WERI-Rb-1 (cell line): ENCODE measurements around the gene TEKT1.

Source experiments
- DNase-seq: peaks from one replicate; pipeline ENCODE4 v3.0.0-alpha.2; 2020
- H3K27ac ChIP-seq: fragments of 250-450 bp; sonication (Bioruptor Pico); 2 replicates; pipeline ENCODE4 v1.5.1; 2020; ENCODE audit warnings: mild to moderate bottlenecking, moderate library complexity
- H3K27me3 ChIP-seq: fragments of 250-450 bp; sonication (Bioruptor Pico); 2 replicates; pipeline ENCODE4 v1.5.1; 2021; ENCODE audit warnings: mild to moderate bottlenecking, low read depth, moderate library complexity; ENCODE audit not compliant: insufficient read depth, severe bottlenecking
- H3K36me3 ChIP-seq: fragments of 250-450 bp; sonication (Bioruptor Pico); 2 replicates; pipeline ENCODE4 v1.5.1; 2020; ENCODE audit warnings: mild to moderate bottlenecking, moderate library complexity
- H3K4me3 ChIP-seq: 2 replicates; pipeline ENCODE4 v1.5.1; 2011; ENCODE audit warnings: low read depth, mild to moderate bottlenecking, control low read depth, low read length
- H3K9me3 ChIP-seq: fragments of 250-450 bp; sonication (Bioruptor Pico); 2 replicates; pipeline ENCODE4 v1.5.1; 2021; ENCODE audit warnings: mild to moderate bottlenecking, moderate library complexity; ENCODE audit not compliant: severe bottlenecking
- TF ChIP-seq, protein P1 (sequence below): IDR thresholded peaks from 2 replicates; pipeline ENCODE4 v1.5.1; 2011; ENCODE audit warnings: low read depth, mild to moderate bottlenecking, control low read depth, inconsistent platforms, low read length

TEKT1 gene

DNA sequence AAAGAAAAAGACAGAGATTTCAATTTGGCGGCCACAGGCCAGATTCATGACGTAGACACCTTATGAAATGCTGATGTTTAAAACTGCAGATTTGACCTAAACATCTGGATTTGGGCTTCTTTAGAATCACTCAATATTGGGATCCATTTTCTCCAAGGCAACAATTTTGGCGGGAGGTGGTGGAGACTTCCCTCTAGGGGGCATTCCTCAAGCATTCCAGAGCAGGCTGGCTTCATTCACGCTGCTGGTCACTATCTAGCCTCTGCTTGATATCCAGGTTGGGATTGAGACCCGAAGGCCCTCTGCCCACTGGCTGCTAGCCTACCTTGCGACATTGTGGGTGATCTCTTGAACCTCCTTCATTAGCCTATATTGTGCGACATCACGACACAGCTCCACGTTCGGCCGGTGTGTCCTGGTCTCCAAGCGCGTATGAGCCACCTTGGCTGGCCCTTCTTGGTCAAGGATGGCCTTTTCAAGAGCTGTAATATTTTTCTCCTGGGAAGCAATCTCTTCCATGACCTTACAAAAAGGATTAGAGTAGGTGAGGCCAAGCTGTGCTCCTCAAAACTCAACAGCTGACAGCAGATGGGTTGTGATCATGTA lies 31.0 kb downstream of the TEKT1 start:
- Histone ChIP-seq H3K9me3 (no peaks in the 10 kb centered on the region), H3K27ac (no peak overlapping the region), H3K36me3 (no peaks in the 10 kb centered on the region), H3K27me3 (peaks cover 64% of the 10 kb centered on the region), H3K4me3 (no peak overlapping the region)
- TF ChIP-seq, protein P1, sequence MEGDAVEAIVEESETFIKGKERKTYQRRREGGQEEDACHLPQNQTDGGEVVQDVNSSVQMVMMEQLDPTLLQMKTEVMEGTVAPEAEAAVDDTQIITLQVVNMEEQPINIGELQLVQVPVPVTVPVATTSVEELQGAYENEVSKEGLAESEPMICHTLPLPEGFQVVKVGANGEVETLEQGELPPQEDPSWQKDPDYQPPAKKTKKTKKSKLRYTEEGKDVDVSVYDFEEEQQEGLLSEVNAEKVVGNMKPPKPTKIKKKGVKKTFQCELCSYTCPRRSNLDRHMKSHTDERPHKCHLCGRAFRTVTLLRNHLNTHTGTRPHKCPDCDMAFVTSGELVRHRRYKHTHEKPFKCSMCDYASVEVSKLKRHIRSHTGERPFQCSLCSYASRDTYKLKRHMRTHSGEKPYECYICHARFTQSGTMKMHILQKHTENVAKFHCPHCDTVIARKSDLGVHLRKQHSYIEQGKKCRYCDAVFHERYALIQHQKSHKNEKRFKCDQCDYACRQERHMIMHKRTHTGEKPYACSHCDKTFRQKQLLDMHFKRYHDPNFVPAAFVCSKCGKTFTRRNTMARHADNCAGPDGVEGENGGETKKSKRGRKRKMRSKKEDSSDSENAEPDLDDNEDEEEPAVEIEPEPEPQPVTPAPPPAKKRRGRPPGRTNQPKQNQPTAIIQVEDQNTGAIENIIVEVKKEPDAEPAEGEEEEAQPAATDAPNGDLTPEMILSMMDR: no peak
- no peak for DNase-seq

DNA sequence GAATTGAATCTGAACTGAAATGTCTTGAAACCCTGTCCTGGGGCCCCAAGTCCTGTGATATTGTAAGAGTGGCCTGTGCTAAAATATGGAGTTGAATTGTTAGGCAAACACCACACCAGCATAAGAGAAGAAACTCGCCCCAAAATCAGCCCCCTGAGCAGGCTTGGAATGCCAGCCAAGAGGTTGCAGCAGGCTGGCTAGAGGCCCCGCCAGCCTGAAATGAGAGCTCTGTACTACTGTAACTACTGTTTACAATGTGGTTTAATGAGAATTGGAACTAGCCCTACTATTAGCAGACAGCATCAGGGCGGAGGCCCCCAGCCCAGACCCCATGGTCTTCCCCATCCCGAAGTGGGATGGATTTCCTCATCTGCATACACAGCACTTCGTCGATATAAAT lies 31.8 kb downstream of the TEKT1 start:
- Histone ChIP-seq H3K36me3 (no peaks in the 10 kb centered on the region), H3K4me3 (no peak overlapping the region), H3K27me3 (peaks cover 69% of the 10 kb centered on the region), H3K9me3 (no peaks in the 10 kb centered on the region), H3K27ac (no peak overlapping the region)
- TF ChIP-seq, protein P1: no peak
- DNase-seq: no peak

DNA sequence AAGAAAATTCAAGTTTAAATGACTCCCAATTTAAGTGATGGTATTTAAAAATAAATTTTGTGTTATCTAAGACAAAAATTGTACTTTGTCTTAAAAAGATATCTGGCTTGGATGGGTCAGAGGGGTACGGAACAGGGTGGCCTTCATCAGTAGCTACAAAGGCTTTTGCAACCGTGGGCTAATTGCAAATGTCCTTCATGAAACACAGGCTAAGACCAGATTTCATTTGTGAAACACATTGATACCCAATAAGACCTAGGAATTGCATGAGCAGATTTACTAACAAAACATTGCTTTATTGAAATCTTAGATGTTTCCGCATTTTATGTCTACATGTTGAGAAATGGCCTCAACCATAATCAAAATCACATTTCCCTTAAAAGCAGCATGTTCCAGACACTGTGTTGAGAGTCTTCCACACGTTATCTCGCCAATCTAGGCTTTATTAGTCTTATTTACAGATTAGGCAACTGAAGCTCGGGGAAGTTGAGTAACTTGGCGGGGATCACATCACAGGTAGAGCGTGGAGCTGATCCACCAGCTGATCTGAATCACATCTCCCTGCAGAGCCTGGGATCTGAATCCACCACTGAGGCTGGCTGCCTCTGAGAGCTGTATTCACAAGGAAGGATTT lies 33.7 kb downstream of the TEKT1 start:
- H3K27ac ChIP-seq: no peak overlapping the region
- H3K27me3 ChIP-seq: peaks cover 81% of the 10 kb centered on the region

DNA sequence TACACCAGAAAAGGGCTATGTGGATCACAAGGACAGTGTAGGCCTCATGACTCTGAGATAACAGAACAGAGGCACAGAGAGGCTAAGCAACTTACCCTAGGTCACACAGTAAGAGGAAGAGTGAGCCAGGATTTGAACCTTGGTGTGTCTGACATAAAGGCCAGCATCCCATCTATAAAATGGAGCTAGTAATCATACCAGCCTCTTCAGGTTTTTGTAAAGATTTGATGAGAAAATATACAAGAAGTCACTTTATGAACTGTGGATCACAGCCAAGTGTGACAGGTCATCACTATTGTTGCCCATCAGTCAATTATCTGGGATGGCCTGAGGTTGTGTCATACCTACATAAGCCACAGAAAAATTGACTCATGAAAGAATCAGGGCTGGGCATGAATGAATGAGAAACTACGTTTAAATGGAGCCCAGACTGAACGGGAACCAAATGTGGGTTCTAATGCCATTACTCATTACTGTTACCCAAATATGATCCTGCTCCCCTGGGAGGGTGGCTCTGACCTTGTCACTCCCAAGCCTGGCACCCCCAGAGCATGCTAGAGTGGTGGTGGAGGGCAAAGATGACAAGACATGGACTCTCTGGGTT lies 34.5 kb downstream of the TEKT1 start:
- DNase-seq: no peak
- TF ChIP-seq, protein P1: no peak
- no peak overlapping the region for H3K27ac ChIP-seq
- no peaks in the 10 kb centered on the region for H3K36me3 ChIP-seq
- H3K4me3 ChIP-seq: no peak overlapping the region
- H3K27me3 ChIP-seq: peaks cover 87% of the 10 kb centered on the region
- no peaks in the 10 kb centered on the region for H3K9me3 ChIP-seq

More for the DNA sequence above, 33.7 kb downstream of the TEKT1 start:
- no peak overlapping the region for H3K4me3 ChIP-seq
- no peaks in the 10 kb centered on the region for H3K9me3 ChIP-seq
- DNase-seq: no peak
- TF ChIP-seq, protein P1: no peak
- no peaks in the 10 kb centered on the region for H3K36me3 ChIP-seq

DNA sequence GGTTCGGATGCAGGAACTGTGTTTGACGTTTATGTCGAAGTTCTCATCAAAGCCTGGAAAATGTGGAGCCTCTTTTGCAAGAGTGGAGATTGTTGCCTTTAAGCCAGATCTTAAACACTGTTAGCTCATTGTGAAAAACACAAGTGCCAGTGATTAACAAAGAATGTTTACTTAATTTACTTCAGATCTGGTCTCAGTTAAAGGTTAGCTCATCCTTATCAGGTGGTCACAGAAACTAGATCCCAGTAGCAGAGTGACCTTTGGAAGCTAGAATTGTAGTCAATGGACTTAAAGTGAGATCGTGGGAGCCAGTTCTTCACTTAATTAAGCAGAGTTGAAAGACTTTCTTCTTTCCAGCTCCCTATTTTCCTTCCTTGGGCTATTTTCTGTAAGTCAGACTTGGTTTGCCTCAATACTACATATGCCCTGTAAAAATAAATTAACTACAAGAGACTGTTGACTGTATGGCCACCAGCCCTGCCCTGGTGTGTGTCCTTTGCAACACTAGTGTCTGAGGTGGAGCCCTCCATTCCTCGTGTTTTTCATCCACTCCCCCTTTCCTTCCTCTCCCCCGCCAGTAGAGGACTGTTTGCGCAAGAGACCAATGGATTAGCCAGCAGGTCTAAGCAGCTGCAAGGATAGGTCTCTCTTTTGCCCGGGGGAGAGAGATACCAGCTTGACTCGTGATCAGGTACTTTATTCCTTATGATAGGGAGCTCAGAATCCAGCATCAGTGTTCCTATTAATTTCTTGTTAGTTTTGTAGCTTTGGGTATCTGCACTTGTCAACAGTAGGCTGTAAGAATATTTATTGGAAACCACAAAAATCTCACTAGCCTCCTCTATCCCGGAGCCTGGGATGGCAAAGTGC lies 35.3 kb downstream of the TEKT1 start:
- TF ChIP-seq, protein P1: no peak
- H3K27me3 ChIP-seq: peaks cover 86% of the 10 kb centered on the region
- H3K4me3 ChIP-seq: no peak overlapping the region
- H3K27ac ChIP-seq: no peak overlapping the region
- H3K36me3 ChIP-seq: no peaks in the 10 kb centered on the region
- no peak for DNase-seq
- no peaks in the 10 kb centered on the region for H3K9me3 ChIP-seq
